Erythroblast (primary cell): ENCODE data around the gene CBR4.
"Not testable (repeated sequence)": the region's sequence is repeated elsewhere in the genome, so short reads cannot be mapped to it uniquely, and the experiment has no call there.

Experiments
- DNase-seq, 2 experiments: peaks; one replicate each; lab custom pipeline; 2025; lab: John Stamatoyannopoulos, UW
- GATA1 ChIP-seq: IDR thresholded peaks from 2 replicates; pipeline ENCODE4 v1.6.1; 2011; ENCODE audit warnings: low read depth, mild to moderate bottlenecking, control low read depth, low read length, moderate library complexity
- POLR2A ChIP-seq: IDR thresholded peaks from 2 replicates; pipeline ENCODE4 v1.6.1; 2011; ENCODE audit warnings: mild to moderate bottlenecking, low read length

Gene CBR4

GRCh38 chr4:168994958-168995357 is 15.1 kb downstream of the CBR4 start:
- no peak for DNase-seq
- TF ChIP-seq POLR2A (no peak), GATA1 (no peak)

GRCh38 chr4:168993714-168994510 is 16.1 kb downstream of the CBR4 start:
- no peak for TF ChIP-seq GATA1
- TF ChIP-seq POLR2A = no peak
- DNase-seq = no peak

- not testable (repeated sequence) for DNase-seq
Measured at GRCh38 chr4:168992952-168993482, 17.0 kb downstream of the CBR4 start.

GRCh38 chr4:168981942-168982341 is 28.1 kb downstream of the CBR4 start:
- peak in 1 of 2 experiments; percentile 4 for DNase-seq
- TF ChIP-seq POLR2A = no peak
- no peak for TF ChIP-seq GATA1

GRCh38 chr4:168981460-168981859 is 28.6 kb downstream of the CBR4 start:
- TF ChIP-seq POLR2A (no peak), GATA1 (no peak)
- no peak for DNase-seq

GRCh38 chr4:168979338-168979737 is 30.7 kb downstream of the CBR4 start:
- DNase-seq = no peak
- TF ChIP-seq GATA1 (no peak), POLR2A (no peak)

- DNase-seq = no peak
- no peak for TF ChIP-seq POLR2A
- TF ChIP-seq GATA1 = no peak
Measured at GRCh38 chr4:168978001-168978700, 31.9 kb downstream of the CBR4 start.

- no peak for DNase-seq
- TF ChIP-seq GATA1 (no peak), POLR2A (no peak)
Measured at GRCh38 chr4:168972596-168972995, 37.5 kb downstream of the CBR4 start.

- no peak for TF ChIP-seq POLR2A
- no peak for TF ChIP-seq GATA1
- DNase-seq = no peak
Measured at GRCh38 chr4:168960716-168961115, 49.3 kb downstream of the CBR4 start.

- no peak for TF ChIP-seq POLR2A
- TF ChIP-seq GATA1 = no peak
- no peak for DNase-seq
Measured at GRCh38 chr4:168955674-168956073, 54.4 kb downstream of the CBR4 start.

- DNase-seq = not testable (repeated sequence)
Measured at GRCh38 chr4:168952821-168953246, 57.2 kb downstream of the CBR4 start.

GRCh38 chr4:168945291-168945690 is 64.8 kb downstream of the CBR4 start:
- TF ChIP-seq POLR2A (no peak), GATA1 (no peak)
- no peak for DNase-seq

GRCh38 chr4:168942985-168943384 is 67.1 kb downstream of the CBR4 start:
- DNase-seq = peak; percentile 8 to 30
- TF ChIP-seq GATA1 (no peak), POLR2A (no peak)
